Neutrophil (primary cell): ENCODE results near the gene LAMTOR3.

Experiments
- H3K27ac ChIP-seq: fragments of 200-600 bp; sonication (generic); 2 replicates; pipeline ENCODE4 v1.5.1; 2016; ENCODE audit warnings: mild to moderate bottlenecking, moderate library complexity
- H3K27me3 ChIP-seq: fragments of 200-600 bp; sonication (generic); 2 replicates; pipeline ENCODE4 v1.6.0; 2016; ENCODE audit warnings: mild to moderate bottlenecking
- H3K36me3 ChIP-seq: fragments of 200-600 bp; sonication (generic); 2 replicates; pipeline ENCODE4 v1.5.1; 2017
- H3K4me1 ChIP-seq, 2 experiments: fragments of 200-600 bp in 1 of 2; sonication (generic) in 1 of 2; 1 replicate in 1 of 2; 2 replicates in 1 of 2; pipeline versions ENCODE4 v1.5.1 to v1.6.1; 2013 to 2016; ENCODE audit warnings: low read depth in 1 of 2, low read length in 1 of 2, mild to moderate bottlenecking in 1 of 2, moderate library complexity in 1 of 2; ENCODE audit not compliant: control insufficient read depth in 1 of 2, insufficient read depth in 1 of 2
- H3K4me3 ChIP-seq, 2 experiments: fragments of 200-600 bp in 1 of 2; sonication (generic) in 1 of 2; 1 replicate in 1 of 2; 2 replicates in 1 of 2; pipeline ENCODE4 v1.5.1; 2013 to 2016; ENCODE audit warnings: low read depth in 1 of 2, low read length in 1 of 2, mild to moderate bottlenecking in 1 of 2, moderate library complexity in 1 of 2
- H3K9me3 ChIP-seq: fragments of 200-600 bp; sonication (generic); 2 replicates; pipeline ENCODE4 v1.5.1; 2016
- TF ChIP-seq, protein P1 (sequence below): fragments of 200-600 bp; sonication (generic); IDR thresholded peaks from 2 replicates; pipeline ENCODE4 v1.5.1; 2016; ENCODE audit warnings: antibody characterized with exemption

LAMTOR3 gene

DNA sequence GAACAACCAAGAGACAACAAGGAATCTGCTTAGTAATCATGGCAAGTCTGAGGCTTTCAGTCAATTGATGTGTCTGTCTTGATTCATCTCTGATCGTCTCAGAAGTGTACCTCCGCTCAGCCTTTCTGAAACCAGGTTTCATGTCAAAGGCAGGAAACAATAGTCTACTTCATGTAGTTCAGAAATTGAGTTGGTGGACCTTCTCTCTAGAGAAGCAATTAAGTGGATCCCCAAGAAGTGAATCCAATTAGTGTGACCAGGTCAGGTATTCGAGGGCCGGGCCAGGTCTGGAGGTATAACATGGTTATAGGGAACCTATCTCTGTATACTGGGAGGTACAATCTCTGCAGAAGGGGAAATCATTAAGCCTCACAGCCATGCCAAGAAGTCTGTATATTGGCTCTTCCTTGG lies 45.6 kb downstream of the LAMTOR3 start:
- Histone ChIP-seq H3K27ac (peak overlapping the region; percentile 86), H3K36me3 (peaks cover 23% of the 10 kb centered on the region), H3K27me3 (no peaks in the 10 kb centered on the region), H3K4me3 (no peak overlapping the region), H3K4me1 (peaks cover 28 to 57% of the 10 kb centered on the region in 2 experiments), H3K9me3 (no peaks in the 10 kb centered on the region)
- TF ChIP-seq, protein P1, sequence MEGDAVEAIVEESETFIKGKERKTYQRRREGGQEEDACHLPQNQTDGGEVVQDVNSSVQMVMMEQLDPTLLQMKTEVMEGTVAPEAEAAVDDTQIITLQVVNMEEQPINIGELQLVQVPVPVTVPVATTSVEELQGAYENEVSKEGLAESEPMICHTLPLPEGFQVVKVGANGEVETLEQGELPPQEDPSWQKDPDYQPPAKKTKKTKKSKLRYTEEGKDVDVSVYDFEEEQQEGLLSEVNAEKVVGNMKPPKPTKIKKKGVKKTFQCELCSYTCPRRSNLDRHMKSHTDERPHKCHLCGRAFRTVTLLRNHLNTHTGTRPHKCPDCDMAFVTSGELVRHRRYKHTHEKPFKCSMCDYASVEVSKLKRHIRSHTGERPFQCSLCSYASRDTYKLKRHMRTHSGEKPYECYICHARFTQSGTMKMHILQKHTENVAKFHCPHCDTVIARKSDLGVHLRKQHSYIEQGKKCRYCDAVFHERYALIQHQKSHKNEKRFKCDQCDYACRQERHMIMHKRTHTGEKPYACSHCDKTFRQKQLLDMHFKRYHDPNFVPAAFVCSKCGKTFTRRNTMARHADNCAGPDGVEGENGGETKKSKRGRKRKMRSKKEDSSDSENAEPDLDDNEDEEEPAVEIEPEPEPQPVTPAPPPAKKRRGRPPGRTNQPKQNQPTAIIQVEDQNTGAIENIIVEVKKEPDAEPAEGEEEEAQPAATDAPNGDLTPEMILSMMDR: no peak

DNA sequence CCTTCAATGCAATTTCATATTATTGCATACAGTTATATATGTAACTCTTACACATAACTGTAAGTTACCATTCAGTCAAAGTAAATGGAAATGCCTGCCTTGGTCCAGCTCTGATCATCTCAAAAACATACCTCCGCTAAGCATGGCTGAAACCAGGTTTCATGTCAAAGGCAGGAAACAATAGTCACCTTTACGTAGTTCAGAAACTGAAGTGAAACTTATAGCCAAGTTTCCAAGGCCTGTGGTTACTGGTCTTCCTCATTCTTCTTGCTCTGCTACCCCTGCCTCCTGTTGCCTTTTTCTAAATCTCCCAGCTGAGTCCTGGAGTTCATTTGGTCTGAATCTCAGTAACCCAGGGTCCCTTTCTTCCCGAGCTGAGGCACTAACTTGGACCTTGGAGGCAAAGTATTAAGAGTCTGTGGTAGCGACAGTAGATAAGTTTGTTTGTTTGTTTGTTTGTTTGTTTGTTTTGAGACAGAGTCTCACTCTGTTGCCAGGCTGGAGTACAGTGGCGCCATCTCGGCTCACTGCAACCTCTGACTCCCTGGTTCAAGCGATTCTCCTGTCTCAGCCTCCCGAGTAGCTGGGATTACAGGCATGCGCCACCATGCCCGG lies 46.8 kb downstream of the LAMTOR3 start:
- Histone ChIP-seq H3K36me3 (peaks cover 26% of the 10 kb centered on the region), H3K9me3 (no peaks in the 10 kb centered on the region), H3K4me1 (peaks cover 28 to 55% of the 10 kb centered on the region in 2 experiments), H3K27me3 (no peaks in the 10 kb centered on the region), H3K27ac (peak overlapping the region; percentile 86), H3K4me3 (no peak overlapping the region)
- TF ChIP-seq, protein P1: no peak

DNA sequence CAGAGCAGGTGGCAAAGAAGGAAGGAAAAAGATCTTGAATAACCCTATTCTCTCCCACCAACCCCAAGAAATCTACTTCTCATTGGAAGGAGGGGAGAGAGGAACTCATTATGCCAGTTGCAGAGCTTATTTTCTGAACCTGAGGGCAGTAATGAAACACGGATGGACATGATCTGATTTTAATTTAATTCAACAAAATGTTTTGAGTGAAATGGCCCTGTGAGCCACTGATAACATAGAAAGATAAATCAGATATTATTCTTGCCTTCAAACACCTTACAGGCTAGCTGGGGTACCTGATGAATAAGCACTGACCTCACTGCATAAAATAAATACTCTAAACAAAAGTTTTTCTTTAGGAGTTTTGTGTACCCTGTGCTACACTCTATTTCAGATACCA lies 47.3 kb downstream of the LAMTOR3 start:
- TF ChIP-seq, protein P1: no peak
- H3K27me3 ChIP-seq: no peaks in the 10 kb centered on the region
- peak overlapping the region; percentile 86 for H3K27ac ChIP-seq
- H3K4me3 ChIP-seq: no peak overlapping the region
- H3K9me3 ChIP-seq: no peaks in the 10 kb centered on the region
- peaks cover 28 to 55% of the 10 kb centered on the region in 2 experiments for H3K4me1 ChIP-seq
- H3K36me3 ChIP-seq: peaks cover 32% of the 10 kb centered on the region

DNA sequence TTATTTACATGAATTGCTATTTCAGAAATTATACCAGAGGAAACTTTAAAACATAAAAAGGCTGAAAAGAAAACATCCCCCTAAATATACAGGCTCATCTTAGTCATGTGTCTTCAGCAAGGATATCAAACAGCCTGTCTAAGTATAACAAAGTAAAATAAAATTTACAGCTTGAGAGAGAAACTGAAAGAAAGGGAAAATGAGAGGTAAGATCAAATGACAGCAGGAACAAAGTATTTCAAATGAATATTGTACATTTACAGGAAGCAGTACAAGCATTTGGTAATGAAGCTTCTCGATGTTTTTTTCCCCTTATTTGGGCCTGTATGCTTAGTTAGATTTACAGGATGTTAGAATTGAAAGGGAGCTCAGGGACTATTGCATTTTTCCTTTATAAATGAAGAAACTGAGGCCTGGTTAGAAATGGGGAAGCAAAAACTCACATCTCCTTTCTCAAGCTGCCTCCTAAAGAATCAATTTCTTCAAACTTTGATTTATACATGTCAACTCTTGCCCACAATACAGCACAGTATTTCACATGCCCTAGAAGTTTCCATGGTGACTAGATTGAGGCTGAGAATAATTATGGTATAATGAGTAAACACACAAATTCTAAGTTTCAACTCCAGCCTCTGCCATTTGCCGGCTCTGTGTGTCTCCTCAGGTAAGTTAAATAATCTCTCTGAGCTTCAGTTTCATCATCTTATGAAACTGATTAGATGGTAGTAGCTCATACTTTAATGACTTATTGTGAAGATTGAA lies 48.3 kb downstream of the LAMTOR3 start:
- peak overlapping the region; percentile 86 for H3K27ac ChIP-seq
- H3K9me3 ChIP-seq: no peaks in the 10 kb centered on the region
- TF ChIP-seq, protein P1: no peak
- H3K4me3 ChIP-seq: no peak overlapping the region
- no peaks in the 10 kb centered on the region for H3K27me3 ChIP-seq
- H3K36me3 ChIP-seq: peaks cover 40% of the 10 kb centered on the region
- H3K4me1 ChIP-seq: peaks cover 28 to 47% of the 10 kb centered on the region in 2 experiments

DNA sequence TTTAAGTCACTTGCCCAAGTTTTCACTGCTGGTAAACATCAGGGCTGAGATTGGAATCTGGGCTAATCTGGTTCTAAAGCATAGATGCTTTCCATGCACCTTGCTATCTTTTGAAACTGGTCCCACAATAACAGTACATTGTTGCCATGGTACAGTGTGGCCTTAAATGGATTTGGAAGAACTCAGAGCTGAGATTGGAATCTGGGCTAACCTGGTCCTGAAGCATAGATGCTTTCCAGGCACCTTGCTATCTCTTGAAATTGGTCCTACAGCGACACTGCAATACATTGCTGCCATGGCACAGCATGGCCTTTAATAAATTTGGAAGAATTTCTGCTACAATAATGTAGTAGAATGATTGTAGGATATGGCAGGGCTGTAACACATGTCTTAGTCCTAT lies 49.0 kb downstream of the LAMTOR3 start:
- TF ChIP-seq, protein P1: no peak
- H3K27ac ChIP-seq: peak overlapping the region; percentile 86

More for the DNA sequence above, 49.0 kb downstream of the LAMTOR3 start:
- H3K4me1 ChIP-seq: peaks cover 28 to 45% of the 10 kb centered on the region in 2 experiments
- no peak overlapping the region for H3K4me3 ChIP-seq
- H3K27me3 ChIP-seq: no peaks in the 10 kb centered on the region
- H3K9me3 ChIP-seq: no peaks in the 10 kb centered on the region
- H3K36me3 ChIP-seq: peaks cover 47% of the 10 kb centered on the region
